ENCODE data around the gene SIRT3.

DNA sequence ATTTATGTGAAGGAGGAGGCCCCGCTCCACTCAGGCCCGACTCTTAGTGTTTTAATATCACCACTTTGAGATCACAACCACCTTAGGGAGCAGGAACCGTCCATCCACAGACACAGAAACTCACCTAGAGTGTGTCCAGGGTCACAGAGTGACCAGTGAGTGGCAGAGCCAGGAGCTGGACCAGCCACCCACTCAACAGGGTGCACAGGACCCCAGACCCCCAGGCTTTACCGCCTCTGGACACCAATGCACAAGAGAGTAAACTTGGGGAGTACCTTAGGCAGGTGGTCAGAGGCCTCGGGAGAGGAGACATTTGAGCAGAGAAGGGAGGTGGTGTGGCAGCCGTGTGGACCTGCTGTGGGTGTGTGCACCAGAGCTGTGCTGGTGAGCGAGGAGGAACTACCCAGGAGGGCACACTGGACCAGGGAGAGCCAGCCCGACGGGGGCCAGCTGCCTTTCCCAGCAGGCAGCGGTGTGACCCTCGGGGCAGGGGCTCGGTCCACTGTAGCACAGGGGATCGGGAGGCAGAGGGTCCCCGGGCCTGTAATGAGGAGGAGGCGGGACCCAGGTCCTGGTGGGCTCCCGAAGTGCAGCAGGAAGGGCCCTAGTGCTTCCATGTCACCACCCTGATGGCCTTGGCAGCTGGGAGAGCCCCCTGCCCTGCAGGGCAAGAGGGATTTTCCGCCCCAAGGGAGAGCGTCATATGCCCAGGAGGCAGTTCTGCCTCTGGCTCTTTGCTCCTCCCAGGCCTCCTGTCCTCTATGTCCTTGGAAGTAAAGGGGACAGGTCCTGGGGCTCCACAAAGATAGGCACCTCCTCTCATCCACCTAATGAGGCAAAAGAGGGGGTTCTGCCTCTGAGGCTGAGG, 34.5 kb upstream of the SIRT3 start:
- TF ChIP-seq, protein P1, sequence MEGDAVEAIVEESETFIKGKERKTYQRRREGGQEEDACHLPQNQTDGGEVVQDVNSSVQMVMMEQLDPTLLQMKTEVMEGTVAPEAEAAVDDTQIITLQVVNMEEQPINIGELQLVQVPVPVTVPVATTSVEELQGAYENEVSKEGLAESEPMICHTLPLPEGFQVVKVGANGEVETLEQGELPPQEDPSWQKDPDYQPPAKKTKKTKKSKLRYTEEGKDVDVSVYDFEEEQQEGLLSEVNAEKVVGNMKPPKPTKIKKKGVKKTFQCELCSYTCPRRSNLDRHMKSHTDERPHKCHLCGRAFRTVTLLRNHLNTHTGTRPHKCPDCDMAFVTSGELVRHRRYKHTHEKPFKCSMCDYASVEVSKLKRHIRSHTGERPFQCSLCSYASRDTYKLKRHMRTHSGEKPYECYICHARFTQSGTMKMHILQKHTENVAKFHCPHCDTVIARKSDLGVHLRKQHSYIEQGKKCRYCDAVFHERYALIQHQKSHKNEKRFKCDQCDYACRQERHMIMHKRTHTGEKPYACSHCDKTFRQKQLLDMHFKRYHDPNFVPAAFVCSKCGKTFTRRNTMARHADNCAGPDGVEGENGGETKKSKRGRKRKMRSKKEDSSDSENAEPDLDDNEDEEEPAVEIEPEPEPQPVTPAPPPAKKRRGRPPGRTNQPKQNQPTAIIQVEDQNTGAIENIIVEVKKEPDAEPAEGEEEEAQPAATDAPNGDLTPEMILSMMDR (IDR thresholded peaks at IDR 0.05; ENCODE audit: low read depth, low read length, missing input control), result no peak
- no peak for TF ChIP-seq ATF3 (IDR thresholded peaks at IDR 0.05)
- TF ChIP-seq GABPA (IDR thresholded peaks at IDR 0.05 in 1 of 2, conservative IDR thresholded peaks at IDR 0.05 in 1 of 2), result no peak
- no peak for TF ChIP-seq MAX (IDR thresholded peaks at IDR 0.05)
- TF ChIP-seq JUND (IDR thresholded peaks at IDR 0.05), result no peak
- TF ChIP-seq, protein P2, sequence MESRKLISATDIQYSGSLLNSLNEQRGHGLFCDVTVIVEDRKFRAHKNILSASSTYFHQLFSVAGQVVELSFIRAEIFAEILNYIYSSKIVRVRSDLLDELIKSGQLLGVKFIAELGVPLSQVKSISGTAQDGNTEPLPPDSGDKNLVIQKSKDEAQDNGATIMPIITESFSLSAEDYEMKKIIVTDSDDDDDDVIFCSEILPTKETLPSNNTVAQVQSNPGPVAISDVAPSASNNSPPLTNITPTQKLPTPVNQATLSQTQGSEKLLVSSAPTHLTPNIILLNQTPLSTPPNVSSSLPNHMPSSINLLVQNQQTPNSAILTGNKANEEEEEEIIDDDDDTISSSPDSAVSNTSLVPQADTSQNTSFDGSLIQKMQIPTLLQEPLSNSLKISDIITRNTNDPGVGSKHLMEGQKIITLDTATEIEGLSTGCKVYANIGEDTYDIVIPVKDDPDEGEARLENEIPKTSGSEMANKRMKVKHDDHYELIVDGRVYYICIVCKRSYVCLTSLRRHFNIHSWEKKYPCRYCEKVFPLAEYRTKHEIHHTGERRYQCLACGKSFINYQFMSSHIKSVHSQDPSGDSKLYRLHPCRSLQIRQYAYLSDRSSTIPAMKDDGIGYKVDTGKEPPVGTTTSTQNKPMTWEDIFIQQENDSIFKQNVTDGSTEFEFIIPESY (IDR thresholded peaks at IDR 0.05), result no peak
- TF ChIP-seq, protein P3, sequence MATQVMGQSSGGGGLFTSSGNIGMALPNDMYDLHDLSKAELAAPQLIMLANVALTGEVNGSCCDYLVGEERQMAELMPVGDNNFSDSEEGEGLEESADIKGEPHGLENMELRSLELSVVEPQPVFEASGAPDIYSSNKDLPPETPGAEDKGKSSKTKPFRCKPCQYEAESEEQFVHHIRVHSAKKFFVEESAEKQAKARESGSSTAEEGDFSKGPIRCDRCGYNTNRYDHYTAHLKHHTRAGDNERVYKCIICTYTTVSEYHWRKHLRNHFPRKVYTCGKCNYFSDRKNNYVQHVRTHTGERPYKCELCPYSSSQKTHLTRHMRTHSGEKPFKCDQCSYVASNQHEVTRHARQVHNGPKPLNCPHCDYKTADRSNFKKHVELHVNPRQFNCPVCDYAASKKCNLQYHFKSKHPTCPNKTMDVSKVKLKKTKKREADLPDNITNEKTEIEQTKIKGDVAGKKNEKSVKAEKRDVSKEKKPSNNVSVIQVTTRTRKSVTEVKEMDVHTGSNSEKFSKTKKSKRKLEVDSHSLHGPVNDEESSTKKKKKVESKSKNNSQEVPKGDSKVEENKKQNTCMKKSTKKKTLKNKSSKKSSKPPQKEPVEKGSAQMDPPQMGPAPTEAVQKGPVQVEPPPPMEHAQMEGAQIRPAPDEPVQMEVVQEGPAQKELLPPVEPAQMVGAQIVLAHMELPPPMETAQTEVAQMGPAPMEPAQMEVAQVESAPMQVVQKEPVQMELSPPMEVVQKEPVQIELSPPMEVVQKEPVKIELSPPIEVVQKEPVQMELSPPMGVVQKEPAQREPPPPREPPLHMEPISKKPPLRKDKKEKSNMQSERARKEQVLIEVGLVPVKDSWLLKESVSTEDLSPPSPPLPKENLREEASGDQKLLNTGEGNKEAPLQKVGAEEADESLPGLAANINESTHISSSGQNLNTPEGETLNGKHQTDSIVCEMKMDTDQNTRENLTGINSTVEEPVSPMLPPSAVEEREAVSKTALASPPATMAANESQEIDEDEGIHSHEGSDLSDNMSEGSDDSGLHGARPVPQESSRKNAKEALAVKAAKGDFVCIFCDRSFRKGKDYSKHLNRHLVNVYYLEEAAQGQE (IDR thresholded peaks at IDR 0.05), result no peak
- TF ChIP-seq YY1 (IDR thresholded peaks at IDR 0.05), result no peak
- no peak for TF ChIP-seq SP1 (IDR thresholded peaks at IDR 0.05)
- TF ChIP-seq RAD21 (IDR thresholded peaks at IDR 0.05), result no peak
- no peak for TF ChIP-seq RXRA (IDR thresholded peaks at IDR 0.05)
- no peak for TF ChIP-seq EGR1 (IDR thresholded peaks at IDR 0.05; ENCODE audit: low read depth in 2 of 2)
- no peak for TF ChIP-seq HNF4G (IDR thresholded peaks at IDR 0.05)
